OCI-M2 (cell line): ENCODE data around the gene PXN.
"Not testable (repeated sequence)": the region's sequence is repeated elsewhere in the genome, so short reads cannot be mapped to it uniquely, and the experiment has no call there.

ENCODE experiments used
- DNase-seq: peaks from one replicate; lab custom pipeline; 2025; ENCODE audit not compliant: unreplicated experiment; lab: John Stamatoyannopoulos, UW

PXN gene

DNA sequence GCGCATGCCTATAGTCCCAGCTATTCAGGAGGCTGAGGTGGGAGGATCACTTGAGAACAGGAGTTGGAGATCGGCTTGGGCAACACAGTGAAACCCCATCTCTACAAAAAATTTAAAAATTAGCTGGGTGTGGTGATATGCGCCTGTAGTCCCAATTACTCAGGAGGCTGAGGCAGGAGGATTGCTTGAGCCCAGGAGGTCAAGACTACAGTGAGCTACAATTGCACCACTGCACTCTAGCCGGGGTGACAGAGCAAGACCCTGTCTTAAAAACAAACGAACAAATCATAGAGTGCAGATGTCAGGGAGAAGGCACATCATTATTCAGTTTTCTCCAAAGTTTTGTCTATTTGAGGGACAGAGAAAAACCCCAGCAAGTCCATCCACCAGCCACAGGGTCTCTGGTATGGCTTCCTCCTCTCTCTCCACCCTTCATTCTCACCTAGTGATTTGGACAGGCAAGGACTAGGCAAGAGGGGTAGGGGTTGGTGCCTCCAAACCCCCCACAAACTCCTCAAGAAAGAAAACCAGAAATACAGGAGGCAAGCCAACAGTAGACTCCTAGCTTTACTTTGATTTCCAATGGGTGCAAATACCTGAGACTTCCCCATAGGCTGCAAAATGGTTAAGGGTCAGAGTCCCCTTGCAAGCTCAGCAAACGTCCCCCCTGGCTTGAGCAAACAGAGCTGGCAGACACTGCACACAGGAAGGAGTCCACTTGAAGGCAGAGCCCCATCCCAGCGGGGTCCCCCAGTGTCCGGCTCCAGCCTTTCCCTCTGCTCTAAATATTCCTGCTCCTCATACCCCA lies 38.1 kb downstream of the PXN start:
- DNase-seq: no peak

GRCh38 chr12:120225852-120226640 lies 39.5 kb downstream of the PXN start:
- no peak for DNase-seq

DNA sequence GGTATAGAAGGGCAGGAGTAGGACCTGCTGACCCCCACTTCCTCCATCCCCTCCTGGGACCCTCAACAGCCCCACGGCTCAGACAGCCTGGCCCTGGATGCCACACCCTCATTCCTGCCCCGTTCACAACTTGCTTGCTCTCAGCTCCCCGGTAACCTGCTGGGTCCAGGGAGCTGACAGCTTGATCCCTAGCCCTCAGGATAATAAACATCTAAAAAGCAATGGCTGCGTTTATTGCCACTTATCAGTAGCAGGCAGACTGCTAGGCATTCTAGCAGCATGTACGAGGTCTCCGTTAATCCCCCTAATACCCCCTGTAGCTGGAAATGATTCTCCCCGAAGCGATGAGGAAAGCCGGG lies 40.4 kb downstream of the PXN start:
- no peak for DNase-seq

GRCh38 chr12:120224304-120225199 lies 41.0 kb downstream of the PXN start:
- DNase-seq: no peak

GRCh38 chr12:120223458-120224303 lies 41.8 kb downstream of the PXN start:
- no peak for DNase-seq

- DNase-seq: no peak
Observed at GRCh38 chr12:120222288-120222832, 43.2 kb downstream of the PXN start.

DNA sequence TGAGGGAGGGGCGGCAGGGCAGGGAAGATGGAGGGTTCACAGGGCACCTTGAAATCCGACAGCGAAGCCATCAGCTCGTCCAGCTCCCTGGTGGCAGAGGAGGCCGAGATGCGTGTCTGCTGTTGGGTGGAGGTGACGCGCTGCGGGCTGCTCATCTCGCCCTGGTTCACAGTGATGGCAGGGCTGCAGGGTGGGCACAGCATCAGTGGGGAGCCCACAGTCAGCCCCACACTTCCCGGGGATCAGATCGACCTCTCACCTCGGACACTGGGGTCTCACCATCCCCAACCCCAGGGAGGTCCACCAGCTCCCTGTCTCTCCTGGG lies 44.0 kb downstream of the PXN start:
- DNase-seq: no peak

DNA sequence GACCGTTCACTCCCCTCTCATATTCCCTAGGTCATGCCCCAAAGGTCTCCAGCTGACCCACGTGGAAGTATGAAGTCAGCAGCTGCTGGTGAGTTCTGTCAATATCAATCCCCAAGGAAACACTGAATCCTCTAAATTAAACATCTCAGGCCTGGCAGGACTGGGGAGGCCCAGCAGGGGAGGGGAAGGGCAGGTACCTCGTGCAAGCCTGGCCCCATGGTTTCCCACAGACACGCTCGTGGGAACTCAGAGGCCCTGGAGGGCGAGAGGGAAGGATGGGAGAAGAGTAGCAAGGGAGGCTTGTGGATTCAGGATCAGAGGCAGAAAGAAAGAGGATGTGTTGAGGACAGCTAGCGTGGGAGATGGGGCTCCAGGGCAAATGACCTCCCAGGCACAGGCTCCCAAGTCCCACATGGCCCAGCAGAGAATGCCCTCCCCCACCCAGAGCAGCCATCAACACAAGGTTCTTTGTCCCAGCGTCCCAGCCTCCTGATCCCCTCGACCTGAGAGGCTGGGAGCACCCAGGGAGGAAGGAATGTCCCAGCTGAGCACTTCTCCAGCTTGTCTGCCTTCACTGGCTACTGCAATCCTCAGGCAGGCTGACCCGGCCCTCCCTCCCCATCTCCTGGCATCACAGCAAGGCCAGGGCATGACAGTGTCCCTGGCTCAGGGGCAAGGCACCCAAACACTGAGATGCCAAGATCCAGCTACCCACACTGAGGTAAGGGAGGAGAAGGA lies 44.5 kb downstream of the PXN start:
- no peak for DNase-seq

DNA sequence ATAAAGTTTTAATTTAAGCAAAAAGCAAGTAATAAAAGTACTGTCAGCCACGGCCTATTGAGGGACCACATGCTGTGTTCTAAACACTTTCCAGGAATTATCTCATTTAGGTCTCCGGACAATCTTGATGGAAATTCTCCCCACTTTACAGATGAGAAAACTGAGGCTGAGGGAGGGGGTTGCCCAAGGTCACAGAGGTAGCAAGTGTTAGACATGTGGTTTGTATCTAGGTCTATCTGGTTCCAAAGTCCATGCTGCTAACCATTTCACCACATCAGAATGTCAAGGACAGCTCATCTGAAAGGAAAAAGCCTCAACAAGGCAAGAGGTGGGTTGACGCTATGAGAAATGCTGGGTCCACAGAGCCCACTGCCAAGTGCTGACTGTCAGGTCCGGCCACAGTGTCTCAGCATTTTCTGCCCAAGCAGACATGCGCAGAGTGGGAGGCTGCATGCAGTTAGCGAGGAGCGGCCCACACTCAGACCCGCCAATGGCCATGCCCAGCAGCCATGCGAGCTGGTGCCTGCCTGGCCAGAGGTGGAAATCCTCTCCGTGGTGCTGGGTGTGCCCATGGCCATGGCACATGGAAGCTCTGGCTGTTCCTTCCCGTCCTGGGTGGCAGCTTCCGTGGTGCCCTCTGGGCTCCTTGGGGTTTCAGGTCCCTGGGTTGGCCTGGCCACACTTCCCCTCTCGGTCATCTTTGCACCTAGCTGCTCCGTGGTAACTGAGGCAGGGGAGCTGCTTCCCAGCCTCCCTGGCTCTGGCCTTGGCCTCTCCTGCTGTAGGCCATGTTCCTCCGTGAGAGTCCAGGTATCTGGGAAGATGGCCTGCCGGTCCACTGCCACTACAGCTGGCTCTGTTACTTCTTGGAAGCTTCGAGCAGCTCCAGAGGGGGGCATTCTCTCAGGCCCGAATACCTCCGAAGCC lies 46.6 kb downstream of the PXN start:
- no peak for DNase-seq

DNA sequence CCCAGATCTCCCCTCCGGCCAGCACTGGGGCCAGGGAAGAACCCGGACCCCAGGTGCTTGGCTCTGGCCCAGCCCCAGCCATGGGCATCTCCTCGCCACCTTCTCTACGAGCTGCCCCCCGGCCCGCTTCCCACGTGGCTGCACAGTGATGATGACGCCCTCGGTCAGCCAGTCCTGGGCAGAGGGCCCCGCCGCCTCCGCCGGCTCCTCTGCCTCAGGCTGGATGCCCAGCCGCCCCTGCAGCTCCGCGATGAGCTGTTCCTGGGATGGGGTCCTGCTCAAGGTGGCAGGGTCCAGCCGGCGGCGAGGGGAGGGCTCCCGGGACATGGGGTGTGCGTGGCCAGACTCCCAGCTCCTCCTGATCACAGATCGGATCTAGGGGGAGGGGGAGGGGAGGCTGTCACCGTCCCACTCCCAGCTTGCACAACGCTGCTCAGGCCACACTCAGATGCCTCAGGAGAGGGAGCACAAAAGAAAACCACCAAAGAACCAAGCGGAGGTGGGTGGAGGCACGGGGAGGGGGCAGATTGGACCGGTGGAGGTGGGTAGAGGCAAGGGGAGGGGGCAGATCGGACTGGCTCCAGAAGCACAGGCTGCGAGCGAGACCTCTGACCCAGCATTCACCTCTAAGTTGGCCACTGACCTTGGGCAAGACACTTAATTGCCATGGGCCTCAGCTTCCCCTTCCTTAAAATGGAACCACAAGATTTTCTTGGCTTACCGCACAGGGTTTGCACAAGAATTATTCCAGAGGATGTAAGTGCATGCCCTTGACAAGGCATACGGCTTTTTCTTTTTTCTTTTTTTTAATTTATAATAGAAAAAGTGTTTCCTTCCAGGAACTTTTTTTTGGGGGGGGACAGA lies 48.6 kb downstream of the PXN start:
- DNase-seq: no peak

- DNase-seq: no peak
Observed at GRCh38 chr12:120215766-120216735, 49.5 kb downstream of the PXN start.

- no peak for DNase-seq
Observed at GRCh38 chr12:120215357-120215735, 50.2 kb downstream of the PXN start.

DNA sequence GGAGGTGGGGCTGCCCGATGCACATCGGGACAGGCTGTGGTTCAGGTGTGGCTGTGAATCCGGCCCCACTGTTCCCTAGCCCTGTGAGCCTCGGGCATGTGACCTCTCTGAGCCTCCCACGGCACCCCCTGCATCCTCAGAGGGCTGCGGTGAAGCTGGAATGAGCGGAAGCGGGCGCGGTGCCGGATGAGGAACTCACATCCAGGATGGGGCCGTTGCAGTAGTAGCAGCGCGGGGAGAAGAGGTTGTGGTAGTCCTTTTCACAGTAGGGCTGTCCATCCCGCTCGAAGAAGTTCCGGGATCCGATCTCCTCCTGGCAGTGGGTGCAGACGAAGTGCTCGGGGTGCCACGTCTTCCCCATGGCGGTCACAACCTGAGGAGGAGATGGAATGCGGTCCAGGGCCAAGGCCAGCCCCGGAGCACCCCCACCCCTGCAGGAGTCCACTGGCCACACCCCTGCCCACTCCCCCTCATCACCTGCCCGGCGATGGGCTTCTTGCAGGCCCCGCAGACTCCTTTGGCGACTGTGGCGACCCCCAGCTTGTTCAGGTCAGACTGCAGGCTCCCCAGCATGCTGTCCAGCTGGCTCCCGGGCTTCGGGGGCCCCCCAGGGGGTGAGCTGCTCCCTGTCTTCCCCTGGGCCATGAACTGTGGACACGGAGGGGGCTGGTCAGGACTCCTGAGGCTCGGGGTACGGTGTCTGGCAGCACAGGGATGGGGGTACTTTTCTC lies 50.7 kb downstream of the PXN start:
- no peak for DNase-seq

DNA sequence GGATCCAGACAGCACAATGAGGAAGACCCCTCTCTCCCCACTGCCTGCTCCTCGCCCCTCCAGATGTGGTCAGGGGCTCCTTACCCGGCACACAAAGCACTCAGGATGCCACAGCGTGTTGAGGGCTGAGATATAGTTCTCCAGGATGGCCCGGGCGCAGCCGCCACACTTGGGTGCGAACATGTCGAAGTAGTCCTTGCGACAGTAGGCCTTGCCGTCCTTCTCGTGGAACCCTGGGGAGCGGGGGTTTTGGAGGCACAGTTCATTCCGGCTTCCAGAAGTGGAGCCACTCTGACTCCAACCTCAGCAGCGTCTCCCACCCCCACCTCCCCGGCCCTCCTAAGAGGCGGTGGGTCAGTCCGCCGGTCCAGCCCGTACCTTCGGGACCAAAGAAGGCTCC lies 51.8 kb downstream of the PXN start:
- DNase-seq: no peak

- not testable (repeated sequence) for DNase-seq
Observed at GRCh38 chr12:120213182-120213581, 52.3 kb downstream of the PXN start.

- no peak for DNase-seq
Observed at GRCh38 chr12:120212301-120212700, 53.2 kb downstream of the PXN start.
